NCI-H2029 treated with DMSO at 0.1 percent for 48 hours (cell line): ENCODE measurements around the gene HAPSTR1.
A peak's percentile ranks its signal among the peaks of the same experiment; 100 is the strongest.
"Not testable (repeated sequence)": the region's sequence is repeated elsewhere in the genome, so short reads cannot be mapped to it uniquely, and the experiment has no call there.

ENCODE experiments used
- DNase-seq: peaks from one replicate; lab custom pipeline; 2025; lab: John Stamatoyannopoulos, UW

The HAPSTR1 gene

DNA sequence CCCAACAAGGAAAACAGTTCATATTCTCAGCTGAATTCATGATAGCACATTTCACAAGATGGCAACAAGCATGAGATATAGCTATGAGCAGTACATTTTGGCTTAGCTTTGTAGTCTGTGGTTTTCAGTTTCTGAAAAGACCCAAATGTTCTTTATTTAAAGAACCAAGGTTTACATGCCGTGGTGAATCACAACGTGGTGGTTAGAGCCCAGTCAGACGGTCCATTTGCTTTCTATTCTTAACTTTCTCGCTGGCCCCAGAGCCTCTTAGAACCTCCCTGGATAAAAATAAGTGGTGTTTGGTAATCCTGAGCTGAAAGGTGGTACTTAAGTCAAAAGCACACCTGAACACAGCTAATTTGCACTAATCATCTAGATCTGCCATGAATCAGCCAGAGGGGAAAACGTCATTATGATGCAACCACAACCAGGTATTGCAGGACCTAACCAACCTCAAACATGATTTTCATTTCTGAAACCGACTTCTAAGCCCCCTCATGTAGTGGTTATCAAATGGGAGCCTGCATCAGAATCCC is 18.6 kb upstream of the HAPSTR1 start:
- no peak for DNase-seq

DNA sequence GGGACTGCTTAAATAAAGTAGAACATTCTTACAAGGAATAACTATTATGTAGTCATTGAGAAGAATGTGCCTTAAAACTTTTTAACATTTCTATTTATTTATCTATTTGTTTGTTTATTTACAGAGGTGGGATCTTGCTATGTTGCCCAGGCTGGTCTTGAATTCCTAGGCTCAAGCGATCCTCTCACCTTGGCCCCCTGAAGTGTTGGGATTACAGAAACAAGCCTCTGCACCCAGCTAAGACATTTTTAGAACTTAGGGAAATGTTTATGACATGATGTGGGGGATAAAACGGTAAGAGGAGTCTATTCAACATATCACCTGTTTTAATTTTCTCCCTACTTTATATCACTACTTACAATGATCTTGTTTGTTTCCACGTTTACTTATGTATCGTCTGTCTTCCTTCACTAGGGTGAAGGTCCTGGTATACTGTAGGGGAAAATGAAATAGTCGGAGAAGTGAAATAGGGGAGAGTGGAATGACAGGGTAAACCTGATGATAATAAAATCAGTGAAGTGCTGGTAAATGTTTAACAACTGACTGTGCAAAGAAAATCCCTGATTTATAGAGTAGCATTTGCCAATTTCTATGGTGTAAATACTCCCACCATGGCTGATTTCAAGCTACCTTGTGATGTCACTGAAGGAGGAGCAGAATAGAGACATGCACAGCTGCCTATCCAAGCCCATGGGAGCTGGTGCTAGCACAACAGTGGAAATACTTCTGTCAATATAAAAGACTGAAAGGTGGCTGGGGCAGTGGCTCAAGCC is 16.0 kb upstream of the HAPSTR1 start:
- DNase-seq: no peak

DNA sequence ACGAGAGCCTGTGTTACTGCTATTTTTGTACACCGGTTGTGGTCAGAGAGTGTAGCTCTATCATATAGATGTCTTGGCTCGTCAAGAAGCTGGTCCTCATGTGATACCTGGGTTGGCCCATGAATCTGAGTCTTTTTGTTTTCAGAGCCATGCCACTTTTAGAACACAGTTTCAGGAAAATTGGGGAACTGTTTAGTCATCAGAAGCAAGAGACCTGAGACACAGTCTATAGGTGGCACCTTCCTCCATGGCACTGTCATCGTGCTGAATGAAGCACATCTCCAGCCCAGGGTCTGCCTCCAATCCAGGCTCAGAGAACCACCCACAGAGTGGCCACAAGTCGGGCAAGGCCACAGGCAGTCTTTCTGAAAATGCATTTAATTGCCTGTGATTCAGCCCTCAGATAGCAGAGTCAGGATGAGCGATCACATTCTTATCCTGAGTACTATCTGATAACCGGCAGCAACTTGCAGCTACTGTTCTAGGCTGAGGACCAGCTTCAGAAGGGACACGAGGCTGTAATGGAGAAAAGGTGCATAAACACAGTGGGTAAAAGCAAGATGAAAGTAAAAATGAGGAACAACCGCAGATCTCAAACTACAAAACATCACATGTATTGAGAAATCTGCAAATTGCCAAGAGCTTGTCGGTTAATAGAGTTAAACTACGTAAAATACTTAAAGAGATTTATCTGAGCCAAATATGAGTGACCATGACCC is 14.2 kb upstream of the HAPSTR1 start:
- DNase-seq: no peak

DNA sequence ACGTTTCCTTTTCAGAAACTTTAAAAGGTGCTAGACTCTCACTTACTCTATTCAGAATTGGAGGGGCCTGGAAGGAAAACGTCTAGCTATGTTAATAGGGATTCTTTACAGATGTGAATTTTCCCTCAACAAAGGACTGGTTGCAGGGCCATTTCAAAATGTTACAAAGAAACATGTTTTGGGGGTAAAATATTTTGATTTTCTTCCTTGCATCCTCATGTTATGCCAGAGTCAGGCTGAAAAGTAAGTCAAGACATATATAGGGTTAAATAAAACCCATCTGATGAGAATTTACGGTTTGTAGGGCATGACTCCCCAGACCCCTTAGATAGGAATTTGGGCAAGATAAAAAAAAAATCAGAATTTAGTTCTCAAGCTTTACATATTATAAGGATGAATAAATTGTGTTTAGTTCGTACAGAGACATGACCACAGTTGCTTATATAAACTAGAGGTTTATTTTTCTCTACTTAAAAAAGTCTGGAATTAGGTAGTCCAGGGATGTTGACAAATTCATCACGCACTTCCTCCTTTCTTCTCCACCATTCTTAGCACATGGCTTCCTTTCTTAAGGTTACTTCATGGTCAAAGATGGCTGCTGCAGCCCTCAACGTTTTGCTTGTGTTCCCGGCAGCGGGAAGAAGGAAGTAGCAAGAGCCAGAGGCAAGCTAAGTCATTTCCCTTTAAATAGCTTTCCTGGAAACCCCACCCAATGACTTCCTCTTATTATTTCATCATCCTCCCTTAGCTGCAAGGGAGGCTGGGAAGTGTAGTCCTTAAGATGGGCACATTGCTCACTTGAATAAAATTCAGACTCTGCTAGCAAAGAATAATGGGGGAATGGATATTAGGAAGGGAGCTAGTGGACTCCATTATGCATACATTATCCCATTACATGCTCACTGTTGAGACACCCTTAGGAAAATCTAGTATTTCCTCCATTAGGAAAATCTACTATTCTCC is 12.7 kb upstream of the HAPSTR1 start:
- not testable (repeated sequence) for DNase-seq

DNA sequence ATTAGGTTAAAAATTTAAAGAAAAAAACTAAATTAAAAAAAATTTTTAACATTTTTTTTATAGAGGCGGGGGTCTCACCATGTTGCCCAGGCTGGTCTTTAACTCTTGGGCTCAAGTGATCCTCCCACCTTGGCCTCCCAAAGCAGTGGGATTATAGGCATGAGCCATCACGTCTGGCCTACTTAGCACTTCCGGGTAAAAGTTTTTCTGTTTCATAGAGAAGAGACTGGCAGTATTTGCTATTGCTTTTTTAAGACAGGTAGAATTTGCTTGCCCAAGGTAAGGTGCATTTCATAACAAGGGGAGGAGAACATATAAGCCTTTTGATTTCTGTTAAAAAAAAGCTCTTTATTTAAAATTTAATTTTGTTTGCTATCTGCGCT is 12.0 kb upstream of the HAPSTR1 start:
- no peak for DNase-seq

DNA sequence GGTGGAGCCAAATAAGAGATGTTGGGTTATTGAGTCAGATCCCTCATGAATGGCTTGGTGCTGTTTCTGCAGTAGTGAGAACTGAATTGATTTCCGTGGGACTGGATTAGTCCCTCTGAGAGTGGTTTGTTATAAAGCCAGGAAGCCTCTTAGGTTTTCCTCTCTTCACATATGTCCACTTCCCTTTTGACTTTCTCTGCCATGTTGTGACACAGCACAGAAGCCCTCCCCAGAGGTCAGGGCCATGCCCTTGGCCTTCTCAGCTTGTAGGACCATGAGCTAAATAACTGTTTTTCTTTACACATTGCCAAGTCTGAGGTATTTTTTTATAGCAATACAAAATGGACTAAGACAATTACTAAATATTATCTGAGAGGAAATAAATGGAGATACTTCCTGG is 10.3 kb upstream of the HAPSTR1 start:
- no peak for DNase-seq

DNA sequence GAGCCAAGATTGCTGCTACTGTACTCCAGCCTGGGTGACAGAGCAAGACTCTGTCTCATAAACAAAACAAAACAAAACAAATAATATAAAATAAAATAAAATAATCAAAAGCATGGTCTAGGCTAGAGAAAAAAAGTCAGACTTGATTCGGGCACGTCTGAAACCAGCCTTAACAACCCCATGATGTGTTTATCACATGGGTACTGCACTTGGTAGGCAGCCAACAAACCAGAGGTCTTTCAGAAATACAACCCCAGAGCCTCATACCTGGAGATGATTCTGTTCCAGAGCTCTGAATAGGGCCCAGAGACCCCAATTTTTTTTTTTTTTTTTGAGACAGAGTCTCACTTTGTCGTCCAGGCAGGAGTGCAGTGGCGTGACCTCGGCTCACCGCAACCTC is 9.6 kb upstream of the HAPSTR1 start:
- DNase-seq: no peak

DNA sequence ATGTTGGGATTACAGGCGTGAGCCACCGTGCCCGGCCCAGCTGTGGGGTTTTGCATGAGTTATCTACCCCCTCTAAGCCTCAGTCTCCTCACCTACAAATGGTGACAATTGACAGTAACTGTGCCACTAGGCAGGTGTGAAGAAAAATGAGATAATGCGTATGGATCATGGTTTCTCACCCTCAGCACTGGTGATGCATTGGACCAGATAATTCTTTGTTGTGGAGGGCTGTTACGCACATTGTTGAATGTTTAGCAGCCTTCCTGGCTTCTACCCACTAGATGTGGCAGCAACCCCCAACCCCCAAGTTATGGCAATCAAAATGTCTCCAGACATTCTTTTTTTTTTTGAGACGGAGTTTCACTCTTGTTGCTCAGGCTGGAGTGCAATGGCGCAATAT is 9.0 kb upstream of the HAPSTR1 start:
- no peak for DNase-seq

DNA sequence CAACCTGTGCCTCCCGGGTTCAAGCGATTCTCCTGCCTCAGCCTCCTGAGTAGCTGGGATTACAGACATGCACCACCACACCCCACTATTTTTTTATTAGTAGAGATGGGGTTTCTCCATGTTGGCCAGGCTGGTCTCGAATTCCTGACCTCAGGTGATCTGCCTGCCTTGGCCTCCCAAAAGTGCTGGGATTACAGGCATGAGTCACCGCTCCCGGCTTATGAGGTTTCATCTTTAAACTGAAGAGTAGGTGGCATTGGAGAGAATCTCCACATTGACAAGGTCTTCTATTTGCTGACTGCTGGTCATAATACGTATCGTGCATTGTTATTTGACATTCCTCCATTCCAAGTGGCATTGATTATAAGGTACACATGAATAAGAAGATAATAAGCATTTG is 3.7 kb upstream of the HAPSTR1 start:
- not testable (repeated sequence) for DNase-seq

DNA sequence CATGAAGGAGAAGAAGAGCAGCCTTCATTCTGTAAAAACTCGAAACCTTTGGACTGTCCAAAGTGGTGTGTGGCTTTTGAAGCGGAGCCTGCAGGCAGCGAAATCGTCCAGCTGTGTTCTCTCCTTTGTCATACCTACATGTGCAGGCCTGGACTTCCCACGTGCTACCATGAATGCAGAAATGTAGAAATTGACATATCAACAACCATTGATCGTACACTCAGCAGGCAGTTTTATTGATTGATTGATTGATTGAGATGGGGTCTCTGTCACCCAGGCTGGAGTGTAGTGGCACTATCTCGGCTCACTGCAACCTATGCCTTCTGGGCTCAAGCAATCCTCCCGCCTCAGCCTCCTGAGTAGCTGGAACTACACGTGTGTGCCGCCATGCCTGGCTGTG is 2.6 kb upstream of the HAPSTR1 start:
- no peak for DNase-seq

DNA sequence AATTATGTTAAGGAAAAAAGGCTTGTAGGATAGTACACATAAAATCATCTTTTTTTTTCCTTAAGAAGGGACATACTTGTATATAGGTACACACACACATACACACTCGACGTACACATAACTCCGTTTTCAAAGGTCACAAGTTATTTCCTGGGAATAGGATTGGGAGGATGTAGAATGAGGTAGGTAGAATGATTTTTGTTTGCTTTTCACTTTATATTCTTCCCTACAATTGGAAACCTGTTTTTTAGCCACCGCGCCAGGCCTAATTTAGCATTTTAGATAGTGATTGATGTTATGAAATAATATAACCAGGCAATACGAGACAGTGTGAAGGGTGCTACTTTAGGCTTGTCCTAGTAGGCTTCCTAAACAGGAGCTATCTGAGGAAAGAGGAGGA is 1.8 kb upstream of the HAPSTR1 start:
- DNase-seq: no peak

DNA sequence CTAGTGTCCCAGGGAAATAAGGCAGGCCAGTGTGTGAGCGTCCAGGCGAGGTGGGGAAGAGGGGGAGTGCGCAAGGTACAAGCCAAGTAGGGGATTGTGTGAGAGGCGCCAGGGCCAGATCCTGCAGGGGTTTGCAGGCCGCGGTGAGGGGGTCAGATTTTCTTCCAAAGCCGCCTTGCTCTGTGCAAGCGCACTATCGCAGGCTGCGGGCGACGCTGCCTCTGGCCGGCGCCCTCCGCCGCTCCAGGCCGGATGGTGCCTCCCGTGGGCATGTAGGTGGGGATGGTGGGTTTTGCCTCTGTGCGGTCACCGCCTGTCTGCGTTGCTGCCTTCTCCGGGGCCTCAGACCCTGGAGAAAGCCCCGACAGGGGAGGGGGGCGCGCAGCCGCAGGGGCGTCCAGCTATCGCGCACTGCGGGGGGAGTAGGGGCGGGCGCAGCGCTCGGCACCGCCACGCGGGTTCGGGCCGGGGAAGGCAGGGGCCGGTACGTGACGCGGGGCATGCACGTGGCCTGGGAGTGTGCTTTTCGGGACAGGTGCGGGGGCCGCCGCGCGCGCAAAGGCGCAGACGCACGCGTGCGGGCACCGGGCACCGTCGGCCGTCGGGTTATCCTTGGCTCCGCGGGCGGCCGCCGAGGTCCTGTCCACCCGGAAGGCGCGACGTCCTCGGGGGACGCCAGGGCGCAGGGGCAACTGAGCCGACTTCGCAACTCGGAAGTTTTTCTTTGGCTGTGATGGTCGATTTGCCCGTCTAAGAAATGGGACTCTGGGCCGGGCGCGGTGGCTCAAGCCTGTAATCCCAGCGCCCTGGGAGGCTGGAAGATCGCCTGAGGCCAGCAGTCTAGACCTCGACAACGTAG is 1.1 kb upstream of the HAPSTR1 start:
- no peak for DNase-seq

DNA sequence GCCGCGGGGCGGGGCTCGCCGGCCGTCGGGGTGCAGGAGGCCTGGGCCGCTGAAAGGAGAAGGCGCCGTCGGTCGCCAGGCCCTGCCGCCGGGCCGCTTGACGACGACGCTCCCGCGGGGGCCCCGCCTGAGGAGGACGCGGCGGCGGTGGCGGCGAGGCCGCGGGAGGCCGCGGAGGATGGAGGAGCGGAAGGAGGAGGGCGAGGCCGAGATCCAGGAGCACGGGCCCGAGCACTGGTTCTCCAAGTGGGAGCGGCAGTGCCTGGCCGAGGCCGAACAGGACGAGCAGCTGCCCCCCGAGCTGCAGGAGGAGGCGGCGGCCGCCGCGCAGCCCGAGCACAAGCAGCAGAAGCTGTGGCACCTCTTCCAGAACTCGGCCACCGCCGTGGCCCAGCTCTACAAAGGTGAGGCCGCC is 430 bp downstream of the HAPSTR1 start:
- DNase-seq: no peak

DNA sequence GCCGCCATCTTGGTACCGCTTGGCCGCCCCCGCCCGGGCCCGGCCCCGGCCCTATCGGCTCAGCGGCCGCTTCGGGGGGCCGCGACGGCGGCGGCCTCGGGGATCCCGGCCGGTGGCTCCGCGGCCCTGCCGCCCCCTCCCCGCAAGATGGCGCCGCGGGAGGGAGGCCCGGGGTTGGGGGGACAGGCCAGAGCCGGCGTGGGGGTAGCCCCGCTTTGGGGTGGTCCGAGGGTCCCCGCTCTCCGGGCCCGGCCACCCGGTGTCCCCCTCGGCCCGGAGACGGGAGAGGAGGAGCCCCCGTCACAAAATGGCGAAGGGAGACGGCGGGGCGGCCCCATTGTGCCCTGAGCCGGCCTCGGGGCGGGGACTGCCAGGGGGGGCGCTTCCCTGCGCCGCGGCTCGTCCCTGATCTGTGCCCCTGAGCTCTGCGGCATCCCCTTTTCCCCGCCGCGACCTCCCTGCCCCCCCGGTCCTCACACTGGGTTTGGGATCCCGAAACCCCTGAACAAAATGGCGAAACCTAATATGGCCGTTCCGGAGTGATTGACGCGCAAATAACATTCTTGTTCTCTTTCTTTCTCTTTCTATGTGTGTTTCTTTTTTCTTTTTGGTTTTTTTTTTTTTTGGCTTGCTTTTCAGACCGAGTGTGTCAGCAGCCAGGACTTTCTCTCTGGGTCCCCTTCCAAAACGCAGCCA is 986 bp downstream of the HAPSTR1 start:
- DNase-seq: no peak

DNA sequence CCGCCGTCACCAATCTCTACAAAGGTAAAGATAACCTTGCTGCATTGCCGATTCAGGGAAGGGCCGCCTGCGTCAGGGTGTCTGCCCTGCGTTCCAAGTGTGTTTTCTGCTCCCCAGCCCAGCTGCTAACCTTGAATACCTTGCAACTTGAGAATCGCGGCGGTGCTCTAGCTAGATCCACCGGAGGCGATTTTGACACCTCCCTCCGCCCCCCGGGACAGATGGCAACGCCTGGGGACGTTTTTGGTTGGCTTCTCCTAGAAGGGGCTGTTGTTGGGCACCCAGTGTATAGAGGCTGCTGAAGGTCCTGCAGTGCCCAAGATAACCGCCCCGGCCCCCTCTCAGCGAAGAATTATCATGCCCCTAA is 1.5 kb downstream of the HAPSTR1 start:
- peak; percentile 19 for DNase-seq

DNA sequence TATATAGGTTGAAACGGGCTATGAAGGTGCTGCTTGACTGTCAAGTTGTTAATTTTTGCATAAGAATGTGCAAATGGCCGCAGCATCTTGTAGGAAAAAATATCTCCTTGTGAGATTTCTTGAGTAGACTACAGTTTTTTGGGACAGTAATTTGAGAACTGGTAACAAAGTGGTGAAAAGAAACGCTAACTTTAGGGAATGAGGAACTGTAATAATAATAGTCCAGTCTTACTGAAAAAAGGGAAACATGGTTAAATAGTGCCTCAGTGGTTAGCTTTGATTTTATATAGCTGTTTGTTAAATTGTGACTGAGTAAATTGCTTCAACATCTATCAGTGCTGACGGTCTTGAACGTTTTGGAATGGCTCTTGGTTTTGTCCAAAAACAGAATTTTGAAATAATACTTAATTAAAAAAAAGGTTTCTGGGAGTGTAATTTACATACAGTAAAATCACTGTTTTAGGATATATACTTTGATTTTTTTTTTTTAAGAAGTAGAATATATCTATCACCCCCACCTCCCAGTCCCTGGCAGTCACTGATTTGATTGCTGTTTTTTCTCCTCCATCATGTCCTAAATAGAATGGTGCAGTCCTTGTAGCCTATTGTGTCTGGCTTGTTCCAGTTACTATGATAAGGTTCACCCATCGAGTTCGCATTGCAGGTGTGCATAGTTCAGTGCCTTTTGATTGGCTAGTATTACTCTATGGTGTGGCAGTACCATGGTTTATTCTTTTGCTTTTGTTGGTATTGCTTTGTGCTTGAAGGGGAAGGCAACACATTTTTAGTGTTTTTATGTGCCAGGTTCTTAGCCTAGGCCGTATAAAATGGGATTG is 2.8 kb downstream of the HAPSTR1 start:
- DNase-seq: no peak

DNA sequence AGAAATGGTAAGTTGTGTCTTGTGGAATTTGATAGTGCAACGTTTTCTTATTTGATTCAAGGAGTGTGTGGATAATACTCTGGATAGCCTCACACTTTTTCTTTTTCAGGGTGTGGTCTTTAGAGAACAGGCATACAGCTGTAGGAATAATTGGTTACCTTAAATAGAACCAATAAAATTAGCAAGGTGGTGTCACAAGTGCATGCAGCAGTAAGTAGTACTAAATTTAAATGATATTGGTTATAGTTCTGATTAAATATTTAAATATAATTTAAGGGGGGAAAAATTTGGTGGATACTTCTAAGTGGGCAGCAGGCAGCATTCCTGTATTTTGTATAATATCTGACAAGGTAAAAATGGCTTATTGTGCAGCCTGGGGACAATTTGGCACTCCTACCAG is 3.7 kb downstream of the HAPSTR1 start:
- no peak for DNase-seq

DNA sequence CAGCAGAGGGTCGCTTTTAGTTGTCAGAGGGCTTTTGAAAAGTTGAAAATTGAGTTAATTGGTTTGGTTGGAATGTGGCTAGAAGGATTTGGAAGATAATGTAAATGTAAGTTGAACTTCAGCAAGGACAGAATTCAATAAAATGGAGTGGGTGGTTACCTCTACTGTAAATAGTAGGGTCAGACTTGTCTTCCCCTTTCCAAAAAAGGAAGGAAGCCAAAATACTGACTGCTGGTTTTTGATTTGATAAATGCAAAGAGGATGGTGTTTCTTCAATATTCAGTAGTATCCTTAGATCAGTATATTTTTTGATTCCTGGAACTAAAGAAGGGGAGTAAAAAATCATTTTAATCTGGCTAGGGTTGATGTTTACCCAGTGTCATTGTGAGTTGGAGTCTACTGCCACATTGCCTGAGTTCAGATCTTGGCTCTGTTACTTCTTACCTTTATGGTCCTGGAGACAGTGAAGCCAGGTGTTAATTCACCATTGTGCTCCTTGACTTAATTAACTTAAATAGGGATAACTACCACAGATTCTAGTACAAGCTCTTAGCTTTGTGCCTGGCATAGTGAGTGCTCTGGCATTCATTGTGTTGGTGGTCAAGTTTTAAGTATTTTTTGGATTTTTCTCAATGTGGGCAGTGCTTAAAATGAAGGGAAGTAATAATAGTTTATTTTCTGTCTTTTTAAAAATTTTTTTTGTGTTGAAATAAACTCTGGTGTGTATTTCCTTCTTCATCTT is 4.4 kb downstream of the HAPSTR1 start:
- DNase-seq: no peak

DNA sequence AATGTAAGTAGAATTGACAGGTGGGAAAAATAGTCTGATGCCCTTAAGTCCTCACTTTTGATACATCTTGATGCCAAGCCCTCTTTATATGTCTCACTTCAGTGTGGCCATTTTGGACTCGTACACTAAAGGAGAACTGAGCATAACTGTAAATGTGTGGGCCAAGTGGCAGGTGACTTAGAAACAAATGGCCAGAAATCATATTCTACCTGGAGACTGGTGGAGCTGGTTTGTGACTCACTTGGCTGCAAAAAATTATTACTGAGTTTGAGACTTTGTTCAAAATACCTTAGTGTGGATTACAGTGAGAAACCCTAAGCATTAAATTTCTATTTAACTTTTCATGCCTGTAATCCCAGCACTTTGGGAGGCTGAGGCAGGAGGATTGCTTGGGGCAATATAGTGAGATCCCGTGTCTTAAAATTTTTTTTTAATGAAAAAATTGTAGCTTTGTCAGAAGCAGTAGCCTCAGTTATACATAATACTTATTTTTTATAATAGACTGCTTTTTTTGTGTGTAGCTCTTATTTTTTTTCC is 5.0 kb downstream of the HAPSTR1 start:
- no peak for DNase-seq
